Choroid plexus epithelial cell (primary cell): Measurements from ENCODE around the gene PNLIPRP1.

Experiments
- DNase-seq: peaks from one replicate; pipeline ENCODE4 v3.0.0-alpha.2; 2010; ENCODE audit warnings: low read depth
- H3K4me3 ChIP-seq: 2 replicates; pipeline ENCODE4 v1.5.1; 2011; ENCODE audit warnings: low read depth, mild to moderate bottlenecking, control low read depth, low read length, moderate library complexity
- TF ChIP-seq, protein P1 (sequence below): conservative IDR thresholded peaks from 2 replicates; pipeline ENCODE4 v1.5.1; 2011; ENCODE audit warnings: low read depth, mild to moderate bottlenecking, control low read depth, inconsistent platforms, low read length, moderate library complexity

The PNLIPRP1 gene

DNA sequence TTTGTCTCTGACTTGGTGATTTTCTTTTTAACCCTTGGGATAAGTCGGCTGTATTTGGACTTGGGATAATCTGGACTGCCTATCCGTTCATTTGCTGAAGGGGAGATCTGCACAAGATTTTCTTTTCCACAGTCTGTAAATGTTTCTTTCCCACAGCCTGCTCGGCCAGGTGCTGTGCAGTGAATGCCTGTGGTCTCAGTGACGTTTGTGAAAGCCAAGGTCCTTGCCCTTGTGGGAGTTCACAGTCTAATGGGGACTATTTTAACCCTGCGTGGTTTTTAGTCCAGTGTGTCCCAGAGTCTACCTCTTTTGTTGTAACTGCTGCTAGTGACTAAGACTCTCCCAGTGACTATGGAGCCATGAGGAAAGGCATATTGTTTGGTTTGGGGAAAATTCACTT is 36.1 kb upstream of the PNLIPRP1 start:
- TF ChIP-seq, protein P1, sequence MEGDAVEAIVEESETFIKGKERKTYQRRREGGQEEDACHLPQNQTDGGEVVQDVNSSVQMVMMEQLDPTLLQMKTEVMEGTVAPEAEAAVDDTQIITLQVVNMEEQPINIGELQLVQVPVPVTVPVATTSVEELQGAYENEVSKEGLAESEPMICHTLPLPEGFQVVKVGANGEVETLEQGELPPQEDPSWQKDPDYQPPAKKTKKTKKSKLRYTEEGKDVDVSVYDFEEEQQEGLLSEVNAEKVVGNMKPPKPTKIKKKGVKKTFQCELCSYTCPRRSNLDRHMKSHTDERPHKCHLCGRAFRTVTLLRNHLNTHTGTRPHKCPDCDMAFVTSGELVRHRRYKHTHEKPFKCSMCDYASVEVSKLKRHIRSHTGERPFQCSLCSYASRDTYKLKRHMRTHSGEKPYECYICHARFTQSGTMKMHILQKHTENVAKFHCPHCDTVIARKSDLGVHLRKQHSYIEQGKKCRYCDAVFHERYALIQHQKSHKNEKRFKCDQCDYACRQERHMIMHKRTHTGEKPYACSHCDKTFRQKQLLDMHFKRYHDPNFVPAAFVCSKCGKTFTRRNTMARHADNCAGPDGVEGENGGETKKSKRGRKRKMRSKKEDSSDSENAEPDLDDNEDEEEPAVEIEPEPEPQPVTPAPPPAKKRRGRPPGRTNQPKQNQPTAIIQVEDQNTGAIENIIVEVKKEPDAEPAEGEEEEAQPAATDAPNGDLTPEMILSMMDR, result no peak
- DNase-seq, result no peak
- no peak overlapping the region for H3K4me3 ChIP-seq

DNA sequence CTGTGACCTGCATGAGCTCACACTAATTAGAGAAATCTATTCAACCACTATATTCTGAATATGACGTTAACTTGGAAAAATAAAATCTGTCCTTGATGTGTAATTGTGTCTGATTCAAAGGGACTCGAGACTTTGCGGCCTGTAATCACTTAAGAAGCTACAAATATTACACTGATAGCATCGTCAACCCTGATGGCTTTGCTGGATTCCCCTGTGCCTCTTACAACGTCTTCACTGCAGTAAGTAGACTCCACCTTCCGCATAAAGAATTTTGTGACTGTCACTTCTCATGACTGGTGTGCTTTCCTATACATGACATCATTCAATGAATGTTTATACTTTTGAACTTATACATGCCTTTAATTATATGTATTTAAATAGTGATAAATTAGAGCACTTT is 34.9 kb upstream of the PNLIPRP1 start:
- no peak overlapping the region for H3K4me3 ChIP-seq
- TF ChIP-seq, protein P1, result no peak
- DNase-seq, result no peak

DNA sequence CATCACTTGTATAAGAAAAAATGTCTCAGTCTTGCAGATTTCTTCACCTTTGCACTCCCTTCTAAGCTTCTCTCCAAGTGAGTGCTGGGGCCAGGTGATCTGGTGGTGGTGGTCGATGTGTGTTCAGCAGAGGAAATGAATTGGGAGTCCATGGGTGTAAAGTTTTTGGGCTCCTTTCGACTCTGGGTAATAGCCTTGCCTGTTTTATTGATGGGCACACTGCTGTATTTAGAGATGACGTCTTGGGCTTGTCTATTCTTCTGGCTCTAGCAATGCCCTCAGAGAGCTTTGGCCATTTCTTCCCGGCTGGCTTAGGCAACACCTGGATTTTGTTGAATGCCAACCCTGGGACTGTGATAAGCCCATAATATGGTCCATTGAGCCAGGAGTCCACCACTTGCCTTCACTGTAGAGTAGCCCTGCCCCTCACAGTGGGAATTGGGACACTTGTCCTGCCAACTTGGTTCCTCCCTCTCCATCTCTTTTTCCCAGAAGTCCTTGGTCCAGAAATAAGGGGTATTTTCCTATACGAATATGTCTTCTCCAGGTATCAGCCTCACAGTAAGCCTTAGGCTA is 33.4 kb upstream of the PNLIPRP1 start:
- no peak for DNase-seq
- TF ChIP-seq, protein P1, result no peak
- H3K4me3 ChIP-seq, result no peak overlapping the region

DNA sequence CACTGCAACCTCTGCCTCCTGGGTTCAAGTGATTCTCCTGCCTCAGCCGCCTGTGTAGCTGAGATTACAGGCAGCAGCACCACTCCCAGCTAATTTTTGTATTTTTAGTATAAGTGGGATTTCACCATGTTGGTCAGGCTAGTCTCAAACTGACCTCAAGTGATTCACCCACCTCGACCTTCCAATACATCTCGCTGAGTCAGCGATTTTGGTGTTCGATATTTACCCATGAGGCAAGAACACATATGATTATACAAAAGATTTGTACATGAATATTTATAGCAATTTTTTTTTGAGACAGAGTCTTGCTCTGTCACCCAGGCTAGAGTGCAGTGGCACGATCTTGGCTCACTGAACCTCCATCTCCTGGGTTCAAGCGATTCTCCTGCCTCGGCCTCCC is 25.2 kb upstream of the PNLIPRP1 start:
- no peak overlapping the region for H3K4me3 ChIP-seq
- DNase-seq, result no peak
- TF ChIP-seq, protein P1, result no peak

DNA sequence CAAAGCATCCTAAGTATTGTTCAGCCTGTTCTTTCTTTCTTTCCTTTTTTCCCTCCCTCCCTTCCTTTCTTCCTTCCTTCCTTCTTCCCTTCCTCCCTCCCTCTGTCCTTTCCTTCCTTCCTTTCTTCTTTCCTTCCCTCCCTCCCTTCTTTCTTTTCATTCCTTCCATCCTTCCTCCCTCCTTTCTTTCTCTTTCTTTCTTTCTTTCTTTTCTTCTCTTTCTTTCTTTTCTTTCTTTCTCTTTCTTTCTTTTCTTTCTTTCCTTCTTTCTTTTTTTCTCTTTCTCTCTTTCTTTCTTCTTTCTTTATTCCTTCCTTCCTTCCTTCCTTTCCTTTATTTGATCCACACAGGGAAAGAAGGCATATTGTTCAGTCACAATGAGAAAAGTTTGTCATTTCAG is 23.8 kb upstream of the PNLIPRP1 start:
- no peak overlapping the region for H3K4me3 ChIP-seq

DNA sequence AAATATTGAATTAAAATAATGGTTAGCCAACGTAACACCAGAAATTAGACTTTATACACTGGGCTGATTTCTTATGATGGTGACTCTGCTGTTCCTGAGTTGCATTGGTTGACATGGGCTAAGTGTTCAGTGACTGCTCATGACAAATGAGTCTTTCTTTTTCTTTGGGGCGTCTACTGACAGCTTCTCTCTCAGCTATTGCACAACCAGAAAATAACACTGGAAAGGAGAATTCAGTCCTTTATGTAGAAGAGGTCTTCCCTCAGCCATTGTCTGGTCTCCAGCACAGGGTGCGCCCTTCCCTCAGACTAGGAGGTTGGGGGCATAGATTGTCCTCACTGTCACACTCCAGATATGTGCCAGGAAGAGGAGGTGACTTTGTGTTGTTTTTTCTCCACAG is 23.4 kb upstream of the PNLIPRP1 start:
- no peak for DNase-seq
- TF ChIP-seq, protein P1, result no peak
- no peak overlapping the region for H3K4me3 ChIP-seq

More for the DNA sequence above, 23.8 kb upstream of the PNLIPRP1 start:
- no peak for DNase-seq
- TF ChIP-seq, protein P1, result no peak

DNA sequence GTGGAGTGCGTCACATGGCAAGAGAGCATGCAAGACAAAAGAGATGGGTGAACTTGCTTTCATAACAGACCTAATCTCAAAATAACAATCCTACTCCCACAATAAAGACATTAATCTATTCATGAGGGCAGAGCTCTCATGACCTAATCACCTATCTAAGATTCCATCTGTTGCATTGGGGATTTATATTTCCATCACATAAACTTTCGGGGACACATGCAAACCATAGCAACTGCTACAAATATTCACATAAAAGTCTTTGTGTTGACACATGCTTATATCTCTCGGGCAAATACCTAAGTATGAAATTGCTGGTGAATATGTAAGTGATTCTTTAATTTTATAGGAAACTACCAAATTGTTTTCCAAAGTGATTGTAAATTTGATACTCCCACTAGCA is 16.0 kb upstream of the PNLIPRP1 start:
- no peak overlapping the region for H3K4me3 ChIP-seq
- TF ChIP-seq, protein P1, result no peak
- no peak for DNase-seq
